ENCODE data around the gene CEP55.
"Not testable (repeated sequence)": the region's sequence is repeated elsewhere in the genome, so short reads cannot be mapped to it uniquely, and the experiment has no call there.

Gene CEP55

GRCh38 chr10:93515071-93516005 lies 18.9 kb downstream of the CEP55 start:
- no peak for DNase-seq

- DNase-seq, result no peak
These were observed 19.6 kb downstream of the CEP55 start for GRCh38 chr10:93516006-93516380.

- DNase-seq, result no peak
These were observed 22.1 kb downstream of the CEP55 start for GRCh38 chr10:93518531-93518930.

- DNase-seq, result no peak
These were observed 38.9 kb downstream of the CEP55 start for GRCh38 chr10:93535293-93535692.

- not testable (repeated sequence) for DNase-seq
These were observed 44.5 kb downstream of the CEP55 start for GRCh38 chr10:93540871-93541270.

GRCh38 chr10:93541402-93542357 lies 45.3 kb downstream of the CEP55 start:
- peak; percentile 59 for DNase-seq

- DNase-seq, result peak; percentile 73
These were observed 46.0 kb downstream of the CEP55 start for GRCh38 chr10:93542358-93542791.

GRCh38 chr10:93546995-93547394 lies 50.6 kb downstream of the CEP55 start:
- DNase-seq, result not testable (repeated sequence)

GRCh38 chr10:93547522-93547921 lies 51.1 kb downstream of the CEP55 start:
- no peak for DNase-seq

- DNase-seq, result no peak
These were observed 52.1 kb downstream of the CEP55 start for GRCh38 chr10:93548376-93549071.

- no peak for DNase-seq
These were observed 54.2 kb downstream of the CEP55 start for GRCh38 chr10:93550606-93551005.

GRCh38 chr10:93552780-93553179 lies 56.4 kb downstream of the CEP55 start:
- no peak for DNase-seq

- no peak for DNase-seq
These were observed 57.3 kb downstream of the CEP55 start for GRCh38 chr10:93553482-93554315.

- no peak for DNase-seq
These were observed 57.9 kb downstream of the CEP55 start for GRCh38 chr10:93554316-93554663.

GRCh38 chr10:93554760-93555432 lies 58.5 kb downstream of the CEP55 start:
- DNase-seq, result no peak

GRCh38 chr10:93559490-93559889 lies 63.1 kb downstream of the CEP55 start:
- DNase-seq, result no peak

- no peak for DNase-seq
These were observed 64.1 kb downstream of the CEP55 start for GRCh38 chr10:93560541-93560940.

- no peak for DNase-seq
These were observed 69.0 kb downstream of the CEP55 start for GRCh38 chr10:93565446-93565845.

GRCh38 chr10:93566435-93567276 lies 70.2 kb downstream of the CEP55 start, which contains the start of gene FFAR4:
TSS of gene FFAR4 (plus strand) at chr10:93566665. CDS start at chr10:93566721, 56 bp downstream.
- DNase-seq, result no peak

Data from NCI-H2171 treated with DMSO at 0.1 percent for 48 hours (cell line).